DLD1 (cell line): ENCODE data around the gene EYA2.

Experiments
- in situ Hi-C: cut with HindIII; loops from 2 replicates; pipeline ENCODE4 v1.10.0; 2017; ENCODE audit warnings: low sequenced_read_pairs

The EYA2 gene

DNA sequence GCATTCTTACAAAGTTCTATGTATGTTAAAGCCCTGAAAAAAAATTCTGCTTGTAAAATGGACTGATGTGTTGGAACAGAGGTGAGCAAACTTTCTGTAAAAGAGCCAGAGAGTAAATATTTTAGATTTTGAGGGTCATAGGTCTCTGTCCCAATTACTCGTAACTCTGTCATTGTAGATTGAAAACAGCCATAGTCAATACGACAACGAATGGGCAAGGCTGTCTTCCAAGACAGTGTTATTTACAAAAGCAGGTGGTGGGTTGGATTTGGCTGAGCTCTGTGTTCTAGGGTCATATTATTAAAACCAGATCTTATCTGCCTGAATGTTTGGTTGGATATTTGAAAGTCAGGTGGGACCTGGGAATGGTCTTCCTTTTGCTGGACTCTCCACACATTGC is 135.2 kb downstream of the EYA2 start:
- in situ Hi-C loops, result no loop called here

DNA sequence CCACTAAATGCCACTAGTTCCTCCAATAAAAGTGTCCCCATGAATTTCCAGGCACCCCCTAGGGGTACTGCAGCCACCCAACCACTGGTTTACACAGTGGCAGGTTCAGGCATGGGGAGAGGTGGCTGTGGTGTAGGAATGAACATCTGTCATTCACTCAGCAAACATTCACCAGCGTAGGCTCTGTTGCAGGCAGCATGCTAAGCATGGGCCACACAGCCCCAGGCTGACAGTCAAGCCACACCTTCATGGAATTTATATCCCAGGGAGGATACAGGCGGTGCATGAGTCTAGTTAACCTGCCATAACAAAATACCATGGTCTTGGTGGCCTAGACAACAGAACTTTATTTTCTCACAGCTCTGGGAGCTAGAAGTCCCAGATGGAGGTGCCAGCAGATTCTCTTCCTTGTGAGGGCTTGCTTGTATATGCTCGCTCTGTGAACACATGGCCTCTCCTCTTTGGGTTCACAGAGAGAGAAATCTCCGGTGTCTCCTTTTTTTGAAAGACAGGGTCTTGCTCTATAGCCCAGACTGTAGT is 135.7 kb downstream of the EYA2 start:
- in situ Hi-C loops, result no loop called here

- in situ Hi-C loops, result no loop called here
Observed at GRCh38 chr20:47031004-47031403, 136.4 kb downstream of the EYA2 start.

DNA sequence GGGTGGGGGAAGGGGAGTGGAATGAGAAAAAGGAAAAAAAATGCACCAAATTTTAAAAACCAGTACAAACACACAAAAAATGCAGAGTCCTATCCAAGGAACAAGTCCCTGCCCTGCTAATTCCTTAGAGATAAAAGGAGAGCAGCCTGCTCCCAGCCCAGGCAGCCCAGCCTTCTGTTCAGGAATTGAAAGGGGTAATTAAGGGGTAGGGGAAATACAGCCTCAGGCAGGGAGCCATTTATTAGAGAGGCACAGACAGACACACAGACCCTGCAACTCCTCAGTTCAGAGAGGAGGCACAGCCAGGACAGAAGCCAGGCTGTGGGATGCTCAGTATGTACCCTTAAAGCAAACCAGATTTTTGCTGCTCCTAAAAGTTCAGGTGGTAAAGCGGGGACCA is 137.2 kb downstream of the EYA2 start:
- in situ Hi-C loops, result no loop called here

DNA sequence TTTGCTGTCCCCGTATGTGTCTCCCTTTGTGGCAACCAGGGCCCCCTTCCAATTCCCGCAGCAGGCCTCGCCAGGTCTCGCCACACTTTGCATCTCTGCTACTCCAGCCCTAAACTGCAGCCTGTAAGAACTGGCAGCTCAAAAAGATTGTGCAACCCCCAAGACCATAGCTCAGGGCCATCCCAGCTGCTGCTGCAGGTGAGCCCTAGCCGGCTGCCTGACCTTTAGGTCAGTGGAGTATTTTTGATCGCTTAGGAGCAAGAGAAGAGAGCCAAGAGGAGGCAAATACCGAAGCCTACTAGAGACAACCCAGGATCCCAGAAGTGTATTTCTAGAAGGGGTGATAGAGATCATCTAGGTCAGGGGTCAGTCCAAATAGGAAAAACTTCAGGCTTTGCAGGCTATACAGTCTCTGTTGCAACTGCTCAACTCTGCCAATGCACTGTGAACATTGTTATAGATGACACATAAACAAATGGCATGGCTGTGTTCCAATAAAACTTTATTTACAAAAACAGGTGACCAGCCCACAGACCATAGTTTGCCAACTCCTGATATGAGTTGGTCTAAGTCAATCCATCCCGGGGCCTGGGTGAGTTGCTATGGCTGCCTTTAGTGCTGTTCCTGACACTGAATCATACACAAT is 138.4 kb downstream of the EYA2 start:
- in situ Hi-C loops, result no loop called here

GRCh38 chr20:47033665-47034064 is 139.0 kb downstream of the EYA2 start:
- in situ Hi-C loops, result no loop called here

DNA sequence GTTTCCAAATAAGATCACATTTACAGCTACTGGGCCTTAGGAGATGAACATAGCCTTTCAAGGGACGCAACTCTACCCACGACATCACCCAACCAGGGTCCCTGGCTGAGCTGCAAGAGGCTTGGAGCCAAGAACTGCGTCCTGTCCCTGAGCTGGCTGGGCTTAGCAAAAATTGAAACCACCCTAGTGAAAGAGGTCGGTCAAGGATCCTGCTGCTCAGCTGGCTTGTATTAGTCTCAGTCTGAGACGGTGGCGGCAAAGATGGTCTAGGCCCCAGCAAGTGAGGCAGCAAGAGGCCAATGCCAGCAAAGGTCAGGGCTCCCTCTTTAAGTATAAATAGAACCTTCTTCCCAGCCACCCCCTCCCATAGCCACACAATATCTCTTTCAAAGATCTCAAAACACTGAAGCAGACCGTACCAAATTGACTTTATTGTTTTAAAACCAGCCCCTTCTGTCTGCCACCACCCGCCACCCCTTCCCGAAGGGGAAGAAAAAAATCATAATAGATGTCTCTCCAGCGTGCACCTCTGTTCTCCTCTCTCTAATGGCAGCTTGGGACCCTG is 140.5 kb downstream of the EYA2 start:
- in situ Hi-C loops, result no loop called here

GRCh38 chr20:47036091-47036870 is 141.6 kb downstream of the EYA2 start:
- in situ Hi-C loops, result no loop called here

- in situ Hi-C loops, result no loop called here
Observed at GRCh38 chr20:47038566-47039560, 144.2 kb downstream of the EYA2 start.

GRCh38 chr20:47040506-47041125 is 146.0 kb downstream of the EYA2 start:
- in situ Hi-C loops, result no loop called here

GRCh38 chr20:47041396-47041899 is 146.8 kb downstream of the EYA2 start:
- in situ Hi-C loops, result no loop called here

DNA sequence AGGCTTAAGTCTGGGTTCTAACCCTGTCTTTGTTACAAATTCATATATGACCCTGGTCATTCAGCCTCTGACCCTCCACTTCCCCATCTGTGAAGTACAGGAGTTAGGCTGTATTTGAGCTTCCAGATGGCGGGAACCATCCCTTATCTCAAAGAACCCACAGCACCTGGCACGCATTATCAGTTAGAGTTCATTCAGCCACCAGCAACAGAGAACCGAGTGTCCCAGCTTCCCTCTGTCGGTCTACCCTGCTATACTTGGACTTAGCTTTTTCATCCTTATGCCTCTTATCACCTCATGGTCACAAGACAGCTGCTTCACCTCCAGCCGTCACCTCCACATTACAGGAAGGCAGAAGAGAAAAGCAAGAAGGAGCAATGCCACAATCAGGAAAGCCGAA is 147.8 kb downstream of the EYA2 start:
- in situ Hi-C loops, result no loop called here

GRCh38 chr20:47043086-47043485 is 148.4 kb downstream of the EYA2 start:
- in situ Hi-C loops, result no loop called here

GRCh38 chr20:47044938-47045337 is 150.3 kb downstream of the EYA2 start:
- in situ Hi-C loops, result no loop called here

DNA sequence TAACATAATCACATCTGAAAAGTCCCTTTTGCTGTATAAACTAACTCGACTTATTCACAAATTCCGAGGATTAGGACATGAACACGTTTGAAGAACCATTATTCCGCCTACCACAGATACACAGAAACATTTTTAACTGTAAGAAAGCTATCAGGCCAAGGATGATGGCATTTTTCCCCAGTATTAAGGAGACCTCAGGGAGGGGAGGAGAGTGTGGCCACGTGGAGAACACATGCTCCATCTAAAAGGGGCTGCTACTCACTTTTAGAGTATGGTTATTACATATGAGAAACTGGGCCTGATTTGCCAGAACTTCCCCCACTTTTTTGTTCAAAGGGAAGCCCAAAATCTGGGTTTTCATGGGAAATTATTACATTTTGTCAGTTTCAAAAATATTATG is 153.4 kb downstream of the EYA2 start:
- in situ Hi-C loops, result no loop called here

GRCh38 chr20:47049771-47050170 is 155.1 kb downstream of the EYA2 start:
- in situ Hi-C loops, result no loop called here

DNA sequence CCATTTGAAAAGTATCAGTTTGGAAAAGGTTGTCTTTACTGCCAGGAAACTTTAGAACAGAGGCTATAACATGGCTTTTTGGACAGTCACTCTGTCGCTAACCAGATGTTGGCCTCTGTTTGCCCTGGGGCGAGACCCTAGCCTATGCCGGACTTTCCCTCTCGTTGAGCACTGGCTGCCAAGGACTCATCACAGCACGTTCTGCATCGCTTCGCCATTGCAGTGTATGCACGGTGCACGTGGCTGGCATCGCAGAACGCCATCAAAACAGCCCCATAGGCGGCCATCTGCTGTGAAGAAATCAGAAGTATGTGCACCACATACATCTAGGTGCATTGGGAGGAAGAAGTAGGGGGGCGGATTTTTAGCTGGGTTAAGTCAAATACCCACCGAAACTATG is 156.4 kb downstream of the EYA2 start:
- in situ Hi-C loops, result no loop called here

- in situ Hi-C loops, result no loop called here
Observed at GRCh38 chr20:47051936-47052526, 157.4 kb downstream of the EYA2 start.

DNA sequence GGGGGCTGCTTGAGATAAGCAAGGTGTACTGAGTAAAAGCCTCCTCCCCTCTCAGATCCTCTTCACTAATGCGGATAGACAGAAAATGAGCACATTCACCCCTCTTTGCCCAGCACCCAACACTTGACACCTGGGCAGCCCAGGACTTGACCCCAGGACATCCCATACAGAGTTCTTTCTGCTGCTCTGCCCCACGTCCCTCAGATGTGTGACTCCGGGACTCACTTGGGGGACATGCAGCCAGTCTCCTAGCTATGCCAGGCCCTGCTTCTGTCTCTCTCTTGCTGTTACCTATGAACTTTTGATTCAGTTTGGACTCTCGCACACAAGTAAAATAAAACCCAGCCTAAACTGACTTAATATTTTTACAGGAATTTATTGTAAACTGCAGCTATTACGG is 159.9 kb downstream of the EYA2 start:
- in situ Hi-C loops, result no loop called here

DNA sequence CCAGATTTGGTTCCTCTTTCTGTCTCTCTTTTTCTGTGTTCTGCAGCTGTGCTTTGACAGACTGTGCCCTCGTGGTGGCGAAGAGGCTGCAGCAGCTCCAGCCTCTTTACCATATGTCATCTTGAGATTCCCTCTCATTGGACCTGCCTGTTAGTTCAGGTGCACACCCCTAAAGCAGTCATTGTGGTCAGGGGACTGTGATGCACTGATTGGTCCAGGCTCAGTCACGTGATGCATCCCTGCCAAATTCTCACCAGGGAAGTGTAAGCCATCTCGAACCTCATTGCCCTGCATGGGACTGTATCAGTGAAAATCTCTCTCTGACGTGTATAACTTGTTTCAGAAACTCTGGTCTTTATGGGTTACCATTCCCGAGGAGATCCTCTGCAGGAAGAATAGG is 160.3 kb downstream of the EYA2 start:
- in situ Hi-C loops, result no loop called here
